ENCODE measurements around the gene VAT1L.

Gene VAT1L

DNA sequence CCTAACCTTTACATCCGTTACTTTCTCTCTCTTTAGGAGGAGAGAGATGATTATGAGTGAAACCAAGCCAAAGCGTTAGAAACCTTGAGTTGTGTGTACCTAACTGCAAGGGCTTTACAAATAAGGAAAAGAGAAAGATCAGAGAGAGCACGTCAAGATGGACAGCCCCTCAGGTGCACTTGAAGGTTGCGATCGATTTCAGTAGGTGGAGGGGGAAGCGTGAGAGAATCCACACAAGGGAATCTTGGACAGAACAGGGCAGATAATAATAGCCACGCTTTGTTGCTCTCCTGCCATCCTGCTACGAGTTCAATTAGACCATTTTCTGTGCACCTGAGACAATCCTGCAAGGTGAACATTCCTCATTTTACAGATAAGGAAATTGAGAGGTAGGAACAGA is 78.4 kb downstream of the VAT1L start:
- no peak overlapping the region for H3K4me3 Mint-ChIP-seq
- no peaks in the 10 kb centered on the region for H3K36me3 Mint-ChIP-seq
- H3K9me3 Mint-ChIP-seq: no peaks in the 10 kb centered on the region
- peaks cover 9% of the 10 kb centered on the region for H3K4me1 Mint-ChIP-seq
- no peaks in the 10 kb centered on the region for H3K27me3 Mint-ChIP-seq
- no peak overlapping the region for H3K27ac Mint-ChIP-seq

DNA sequence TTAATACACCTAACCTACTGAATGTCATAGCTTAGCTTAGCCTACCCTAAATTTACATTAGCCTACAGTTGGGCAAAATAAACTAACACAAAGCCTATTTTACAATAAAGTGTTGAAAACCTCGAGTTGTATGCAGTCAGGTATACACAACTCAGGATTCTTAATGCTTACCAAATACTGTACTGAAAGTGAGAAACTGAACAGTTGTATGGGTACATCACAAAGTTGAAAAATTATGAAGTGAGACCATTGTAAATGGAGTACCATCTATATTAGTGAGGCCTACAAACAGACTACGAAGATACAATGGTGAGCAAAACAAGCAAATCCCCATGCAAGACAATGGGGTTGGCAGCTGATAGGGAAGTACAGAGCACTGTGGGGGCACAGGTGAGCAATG is 79.7 kb downstream of the VAT1L start:
- H3K9me3 Mint-ChIP-seq: no peaks in the 10 kb centered on the region
- no peaks in the 10 kb centered on the region for H3K27me3 Mint-ChIP-seq
- H3K27ac Mint-ChIP-seq: no peak overlapping the region
- H3K36me3 Mint-ChIP-seq: no peaks in the 10 kb centered on the region
- no peak overlapping the region for H3K4me3 Mint-ChIP-seq
- H3K4me1 Mint-ChIP-seq: peaks cover 9% of the 10 kb centered on the region

DNA sequence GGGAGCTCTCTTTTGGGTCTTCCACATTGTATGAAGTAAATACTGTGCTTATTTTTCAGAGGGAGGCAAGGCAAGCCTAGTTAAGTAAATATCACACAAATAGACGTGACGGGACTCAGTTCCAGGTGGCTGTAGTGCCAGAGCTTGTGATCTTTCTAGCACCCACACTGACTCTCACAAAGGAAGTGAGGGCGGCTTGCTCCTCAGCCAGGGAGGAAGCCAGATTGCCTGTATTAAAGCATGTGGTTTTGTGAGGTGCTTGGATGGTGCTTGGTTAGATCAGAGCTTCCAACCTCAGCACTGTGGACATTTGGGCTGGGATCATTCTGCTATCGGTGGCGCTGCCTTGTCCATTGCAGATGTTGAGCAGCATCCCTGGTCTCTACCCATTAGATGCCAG is 80.1 kb downstream of the VAT1L start:
- Mint-ChIP-seq H3K27ac (no peak overlapping the region), H3K9me3 (no peaks in the 10 kb centered on the region), H3K4me1 (peaks cover 9% of the 10 kb centered on the region), H3K4me3 (no peak overlapping the region), H3K36me3 (no peaks in the 10 kb centered on the region), H3K27me3 (no peaks in the 10 kb centered on the region)

GRCh38 chr16:77869997-77870813 is 81.8 kb downstream of the VAT1L start:
- Mint-ChIP-seq H3K4me1 (peaks cover 9% of the 10 kb centered on the region), H3K27me3 (no peaks in the 10 kb centered on the region), H3K36me3 (no peaks in the 10 kb centered on the region), H3K4me3 (no peak overlapping the region), H3K9me3 (no peaks in the 10 kb centered on the region), H3K27ac (no peak overlapping the region)

DNA sequence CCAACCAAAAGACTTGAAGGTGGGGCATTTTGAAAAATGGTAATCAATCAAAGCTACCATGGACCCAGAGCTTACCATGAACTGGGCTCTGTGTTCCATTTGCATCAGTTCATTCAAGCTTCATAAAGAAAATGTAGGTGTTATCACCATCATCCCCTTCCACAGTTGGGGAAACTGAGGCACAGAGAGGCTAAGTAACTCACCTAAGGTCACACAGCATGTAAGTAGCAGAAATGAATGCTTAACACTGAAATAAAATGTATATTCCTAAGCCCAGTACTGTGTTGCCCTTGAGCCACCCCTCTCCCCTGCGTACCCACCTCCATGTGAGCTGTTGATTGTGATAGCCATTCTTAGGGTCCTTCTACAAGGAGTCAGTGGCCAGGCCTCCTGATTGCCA is 83.6 kb downstream of the VAT1L start:
- no peaks in the 10 kb centered on the region for H3K27me3 Mint-ChIP-seq
- H3K9me3 Mint-ChIP-seq: no peaks in the 10 kb centered on the region
- no peaks in the 10 kb centered on the region for H3K36me3 Mint-ChIP-seq
- no peak overlapping the region for H3K4me3 Mint-ChIP-seq
- H3K4me1 Mint-ChIP-seq: peaks cover 9% of the 10 kb centered on the region
- H3K27ac Mint-ChIP-seq: no peak overlapping the region

- no peak overlapping the region for H3K4me3 Mint-ChIP-seq
- H3K9me3 Mint-ChIP-seq: no peaks in the 10 kb centered on the region
- no peak overlapping the region for H3K27ac Mint-ChIP-seq
- peaks cover 8% of the 10 kb centered on the region for H3K4me1 Mint-ChIP-seq
- H3K36me3 Mint-ChIP-seq: no peaks in the 10 kb centered on the region
- H3K27me3 Mint-ChIP-seq: no peaks in the 10 kb centered on the region
Measured at GRCh38 chr16:77873066-77873465, 84.7 kb downstream of the VAT1L start.

DNA sequence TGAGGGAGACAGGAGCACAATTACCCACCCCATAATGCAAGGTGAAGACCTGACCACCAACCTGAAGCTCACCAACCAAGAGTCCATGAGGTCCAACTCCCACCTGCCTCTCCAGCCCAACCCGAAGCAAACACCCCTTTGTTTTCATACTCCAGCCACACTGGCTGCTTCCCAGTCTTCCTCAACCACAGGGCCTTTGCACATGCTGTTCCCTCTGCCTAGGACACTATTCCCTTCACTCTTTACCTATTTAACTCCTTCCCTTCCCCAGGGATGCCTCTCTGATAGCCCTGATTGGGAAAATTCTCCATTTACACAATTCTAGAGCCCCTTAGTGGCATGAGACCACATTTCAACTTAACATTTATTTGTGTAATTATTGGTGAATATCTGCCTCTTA is 86.0 kb downstream of the VAT1L start:
- H3K4me3 Mint-ChIP-seq: no peak overlapping the region
- no peak overlapping the region for H3K27ac Mint-ChIP-seq
- H3K4me1 Mint-ChIP-seq: no peaks in the 10 kb centered on the region
- no peaks in the 10 kb centered on the region for H3K9me3 Mint-ChIP-seq
- H3K36me3 Mint-ChIP-seq: no peaks in the 10 kb centered on the region
- H3K27me3 Mint-ChIP-seq: no peaks in the 10 kb centered on the region

DNA sequence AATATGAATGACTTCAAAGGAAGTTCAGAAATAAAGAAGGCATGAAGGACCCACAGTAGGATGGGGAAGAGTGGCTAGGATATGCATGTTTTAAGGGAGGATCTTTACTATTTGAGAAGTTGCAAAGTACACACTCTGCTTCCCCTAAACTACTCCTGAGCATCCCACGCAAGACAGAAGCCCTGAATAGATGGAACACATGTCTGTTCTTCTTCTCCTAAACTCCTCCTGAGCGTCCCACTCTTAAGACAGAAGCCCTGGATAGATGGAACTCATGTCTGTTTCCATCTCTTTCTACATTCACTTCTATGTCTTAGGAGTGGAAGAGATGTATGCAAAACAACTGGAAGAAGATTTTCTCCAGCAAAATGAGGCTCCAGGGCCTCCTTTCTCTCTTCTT is 88.4 kb downstream of the VAT1L start:
- peaks cover 3% of the 10 kb centered on the region for H3K27me3 Mint-ChIP-seq
- no peaks in the 10 kb centered on the region for H3K36me3 Mint-ChIP-seq
- H3K9me3 Mint-ChIP-seq: no peaks in the 10 kb centered on the region
- no peak overlapping the region for H3K27ac Mint-ChIP-seq
- no peak overlapping the region for H3K4me3 Mint-ChIP-seq
- no peaks in the 10 kb centered on the region for H3K4me1 Mint-ChIP-seq

- Mint-ChIP-seq H3K9me3 (no peaks in the 10 kb centered on the region), H3K4me3 (no peak overlapping the region), H3K27me3 (peaks cover 4% of the 10 kb centered on the region), H3K4me1 (no peaks in the 10 kb centered on the region), H3K27ac (no peak overlapping the region), H3K36me3 (no peaks in the 10 kb centered on the region)
Measured at GRCh38 chr16:77877712-77878347, 89.5 kb downstream of the VAT1L start.

DNA sequence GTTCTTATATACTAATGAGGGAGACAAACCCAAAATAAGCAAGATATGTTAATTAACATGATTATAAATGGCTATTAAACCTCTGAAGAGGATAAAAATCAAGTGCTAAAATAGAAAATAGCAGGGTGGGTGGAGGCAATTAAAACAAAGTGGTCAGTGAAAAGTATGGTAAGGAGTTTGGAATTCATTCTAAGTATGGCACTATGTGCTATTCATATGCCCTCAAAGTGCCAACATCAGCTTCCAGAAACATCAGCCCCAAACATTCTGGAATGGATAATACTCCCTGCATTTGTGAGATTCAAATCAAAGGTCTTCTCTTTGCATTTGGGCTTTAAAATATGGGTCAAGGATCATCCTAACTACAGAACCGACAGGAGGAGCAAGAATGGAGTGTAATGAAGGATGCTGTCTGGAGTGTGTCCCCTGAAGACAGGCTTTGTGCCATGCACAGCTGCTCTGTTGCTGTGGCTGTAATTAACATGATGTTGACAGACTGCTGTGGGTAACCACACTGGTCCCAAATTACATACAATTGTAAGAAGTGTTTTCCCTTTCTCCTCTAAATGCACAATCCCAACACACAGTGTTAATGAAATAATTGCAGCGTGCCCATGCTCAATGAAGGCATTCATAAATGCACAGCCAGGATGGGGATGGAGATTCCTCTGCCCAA is 93.1 kb downstream of the VAT1L start:
- H3K9me3 Mint-ChIP-seq: no peaks in the 10 kb centered on the region
- H3K36me3 Mint-ChIP-seq: no peaks in the 10 kb centered on the region
- H3K4me1 Mint-ChIP-seq: no peaks in the 10 kb centered on the region
- peaks cover 8% of the 10 kb centered on the region for H3K27me3 Mint-ChIP-seq
- H3K4me3 Mint-ChIP-seq: no peak overlapping the region
- no peak overlapping the region for H3K27ac Mint-ChIP-seq

DNA sequence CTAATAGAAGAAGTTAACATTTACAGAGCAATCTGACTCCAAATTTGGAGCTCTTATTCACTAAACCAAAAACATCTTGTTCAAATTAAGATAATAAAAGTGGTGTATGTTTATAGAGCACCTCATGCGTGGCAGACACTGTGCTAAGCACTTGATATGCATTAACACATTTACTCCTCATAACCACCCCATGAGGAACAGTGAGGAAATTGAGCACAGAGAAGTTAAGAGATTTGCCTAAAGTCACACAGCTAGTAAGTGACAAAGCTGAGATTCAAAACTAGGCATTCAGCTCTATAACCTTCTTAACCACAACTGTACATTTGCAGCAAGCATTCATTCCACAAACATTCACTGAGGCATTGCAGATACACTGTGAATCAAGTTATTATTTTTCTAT is 94.0 kb downstream of the VAT1L start:
- Mint-ChIP-seq H3K27ac (no peak overlapping the region), H3K4me3 (no peak overlapping the region), H3K4me1 (no peaks in the 10 kb centered on the region), H3K36me3 (no peaks in the 10 kb centered on the region), H3K9me3 (no peaks in the 10 kb centered on the region), H3K27me3 (peaks cover 9% of the 10 kb centered on the region)

DNA sequence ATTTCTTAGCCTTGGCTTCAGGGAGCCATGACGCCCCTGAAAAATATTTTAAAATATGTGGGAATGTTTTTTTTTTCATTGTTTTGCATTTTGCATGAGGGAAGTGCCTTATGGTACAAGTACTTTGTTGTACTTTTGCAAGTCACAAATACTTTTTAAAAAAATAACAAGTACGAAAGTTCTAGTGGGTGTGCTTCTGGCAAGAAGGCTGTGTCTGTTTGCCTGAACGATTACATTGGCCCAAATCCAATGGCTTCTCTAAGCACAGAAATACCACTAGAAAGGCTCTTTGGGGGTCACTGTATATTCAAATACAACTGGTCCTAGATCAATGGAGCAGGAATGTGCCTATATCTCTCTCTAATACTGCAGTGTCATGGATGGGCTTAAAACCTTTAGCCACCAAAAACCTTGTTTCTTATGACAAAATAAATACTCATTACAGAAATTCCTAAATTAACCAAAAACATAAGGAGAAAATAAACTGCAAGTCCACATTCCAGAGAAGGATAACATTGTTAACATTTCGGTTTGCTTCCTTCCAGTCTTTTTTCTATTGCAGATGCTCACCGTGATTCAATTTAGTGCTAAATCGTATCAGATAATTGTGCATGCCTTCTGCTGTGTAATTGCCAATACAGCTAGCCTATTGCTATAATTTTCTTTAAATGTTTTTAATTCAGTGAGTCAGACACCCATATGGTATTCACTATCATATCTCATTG is 97.4 kb downstream of the VAT1L start:
- Mint-ChIP-seq H3K36me3 (no peaks in the 10 kb centered on the region), H3K4me1 (no peaks in the 10 kb centered on the region), H3K27me3 (peaks cover 9% of the 10 kb centered on the region), H3K4me3 (no peak overlapping the region), H3K9me3 (no peaks in the 10 kb centered on the region), H3K27ac (no peak overlapping the region)

DNA sequence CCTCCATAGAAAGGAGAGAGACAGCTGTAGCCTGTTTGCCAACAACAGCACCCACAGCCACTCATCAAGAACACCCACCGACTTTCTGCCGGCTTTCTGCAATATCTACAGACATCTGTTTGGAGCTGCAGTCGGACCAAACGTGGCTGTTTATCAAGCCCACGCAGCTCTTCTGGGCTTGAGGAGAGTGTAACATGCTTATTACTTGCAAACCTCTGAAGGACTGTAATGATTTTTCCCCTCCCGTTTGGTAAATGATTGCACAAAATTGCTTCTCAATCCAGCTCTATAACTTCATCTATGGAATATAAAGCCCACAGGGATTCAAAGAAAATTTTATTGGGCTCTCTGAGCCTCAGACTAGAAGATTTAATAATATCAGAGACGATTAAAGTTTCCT is 100.5 kb downstream of the VAT1L start:
- peaks cover 3% of the 10 kb centered on the region for H3K27me3 Mint-ChIP-seq

GRCh38 chr16:77890075-77890474 is 101.7 kb downstream of the VAT1L start:
- H3K4me3 Mint-ChIP-seq: no peak overlapping the region
- H3K4me1 Mint-ChIP-seq: no peaks in the 10 kb centered on the region
- H3K36me3 Mint-ChIP-seq: no peaks in the 10 kb centered on the region
- H3K27ac Mint-ChIP-seq: no peak overlapping the region
- H3K27me3 Mint-ChIP-seq: peaks cover 3% of the 10 kb centered on the region
- H3K9me3 Mint-ChIP-seq: no peaks in the 10 kb centered on the region

More for the DNA sequence above, 100.5 kb downstream of the VAT1L start:
- H3K27ac Mint-ChIP-seq: no peak overlapping the region
- H3K9me3 Mint-ChIP-seq: no peaks in the 10 kb centered on the region
- no peaks in the 10 kb centered on the region for H3K36me3 Mint-ChIP-seq
- no peak overlapping the region for H3K4me3 Mint-ChIP-seq
- no peaks in the 10 kb centered on the region for H3K4me1 Mint-ChIP-seq

- Mint-ChIP-seq H3K4me1 (no peaks in the 10 kb centered on the region), H3K27ac (no peak overlapping the region)
Measured at GRCh38 chr16:77894162-77894561, 105.8 kb downstream of the VAT1L start.

DNA sequence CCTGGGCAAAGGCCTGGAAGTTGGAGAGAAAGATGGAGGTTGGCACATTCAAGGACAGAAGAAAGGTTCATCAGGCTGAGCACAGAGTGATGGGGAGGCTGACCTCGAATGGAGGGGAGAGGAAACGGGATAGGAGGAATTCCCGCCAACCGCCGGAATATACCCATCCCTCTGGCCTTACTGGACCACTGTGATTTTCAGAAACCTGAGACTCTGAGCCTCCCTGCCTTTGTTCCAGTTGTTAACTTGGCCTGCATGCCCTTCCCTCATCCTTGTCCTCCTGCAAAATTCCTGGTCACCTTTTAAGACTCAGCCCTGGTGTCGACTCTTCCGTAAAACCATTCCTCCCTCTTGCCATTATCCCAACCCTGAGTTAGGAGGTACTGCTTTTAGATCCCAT is 107.6 kb downstream of the VAT1L start:
- no peaks in the 10 kb centered on the region for H3K36me3 Mint-ChIP-seq
- H3K27ac Mint-ChIP-seq: no peak overlapping the region
- no peak overlapping the region for H3K4me3 Mint-ChIP-seq
- H3K9me3 Mint-ChIP-seq: no peaks in the 10 kb centered on the region
- no peaks in the 10 kb centered on the region for H3K27me3 Mint-ChIP-seq
- H3K4me1 Mint-ChIP-seq: no peaks in the 10 kb centered on the region

More at GRCh38 chr16:77894162-77894561, 105.8 kb downstream of the VAT1L start:
- Mint-ChIP-seq H3K9me3 (no peaks in the 10 kb centered on the region), H3K4me3 (no peak overlapping the region), H3K36me3 (no peaks in the 10 kb centered on the region), H3K27me3 (no peaks in the 10 kb centered on the region)

Data from activated naive CD4-positive, alpha-beta T cell treated with anti-CD3 and anti-CD28 coated beads, Interleukin-2, amount 50 U/mL, for 24 hours (primary cell).